RWPE2 (cell line): Measurements from ENCODE around the gene GGTLC1.

Experiments used
- ATAC-seq: fragments of 200-7000 bp; cut with Tn5 transposase; 3 replicates; pipeline ENCODE4 v1.9.1; 2021; ENCODE audit warnings: low read depth
- DNase-seq: peaks from one replicate; pipeline ENCODE4 v3.0.0-alpha.2; 2020; ENCODE audit warnings: low spot score
- H3K27ac ChIP-seq: fragments of 450-650 bp; 2 replicates; pipeline ENCODE4 v1.5.1; 2017; ENCODE audit warnings: mild to moderate bottlenecking; ENCODE audit not compliant: poor library complexity, severe bottlenecking
- H3K27me3 ChIP-seq: fragments of 250-450 bp; sonication (Bioruptor Pico); 2 replicates; pipeline ENCODE4 v1.5.1; 2021; ENCODE audit warnings: mild to moderate bottlenecking, moderate library complexity; ENCODE audit not compliant: insufficient read depth, poor library complexity, severe bottlenecking
- H3K36me3 ChIP-seq: fragments of 250-450 bp; sonication (Bioruptor Pico); 2 replicates; pipeline ENCODE4 v1.5.1; 2020; ENCODE audit warnings: low read depth, mild to moderate bottlenecking, moderate library complexity
- H3K4me1 ChIP-seq: fragments of 250-450 bp; sonication (Bioruptor Pico); 2 replicates; pipeline ENCODE4 v1.5.1; 2021; ENCODE audit warnings: mild to moderate bottlenecking, moderate library complexity; ENCODE audit not compliant: insufficient read depth, poor library complexity, severe bottlenecking
- H3K4me3 ChIP-seq: fragments of 250-450 bp; sonication (Bioruptor Pico); 2 replicates; pipeline ENCODE4 v1.5.1; 2021; ENCODE audit warnings: mild to moderate bottlenecking, moderate library complexity; ENCODE audit not compliant: severe bottlenecking
- H3K9me3 ChIP-seq: fragments of 250-450 bp; sonication (Bioruptor Pico); 2 replicates; pipeline ENCODE4 v1.5.1; 2021; ENCODE audit warnings: mild to moderate bottlenecking, moderate library complexity; ENCODE audit not compliant: severe bottlenecking
- CTCF ChIP-seq: fragments of 450-650 bp; IDR thresholded peaks from one replicate; pipeline ENCODE4 v1.5.1; 2017; ENCODE audit warnings: mild to moderate bottlenecking, moderate library complexity; ENCODE audit not compliant: poor library complexity, severe bottlenecking

Gene GGTLC1

GRCh38 chr20:24004471-24004870 lies 15.9 kb upstream of the GGTLC1 start:
- Histone ChIP-seq H3K4me3 (no peak overlapping the region), H3K36me3 (no peaks in the 10 kb centered on the region), H3K27ac (no peak overlapping the region), H3K4me1 (no peaks in the 10 kb centered on the region), H3K27me3 (peaks cover 8% of the 10 kb centered on the region), H3K9me3 (no peaks in the 10 kb centered on the region)
- DNase-seq (no peak), ATAC-seq (no peak)
- no peak for TF ChIP-seq CTCF

- no peak overlapping the region for H3K4me3 ChIP-seq
- H3K27me3 ChIP-seq = peaks cover 8% of the 10 kb centered on the region
- H3K27ac ChIP-seq = no peak overlapping the region
- no peak for TF ChIP-seq CTCF
- ATAC-seq (no peak), DNase-seq (no peak)
- no peaks in the 10 kb centered on the region for H3K4me1 ChIP-seq
- no peaks in the 10 kb centered on the region for H3K36me3 ChIP-seq
- no peaks in the 10 kb centered on the region for H3K9me3 ChIP-seq
These were observed 14.3 kb upstream of the GGTLC1 start for GRCh38 chr20:24002896-24003295.

- no peak for TF ChIP-seq CTCF
- no peaks in the 10 kb centered on the region for H3K9me3 ChIP-seq
- DNase-seq = no peak
- H3K27ac ChIP-seq = no peak overlapping the region
- H3K36me3 ChIP-seq = no peaks in the 10 kb centered on the region
- no peak for ATAC-seq
- H3K27me3 ChIP-seq = peaks cover 8% of the 10 kb centered on the region
- H3K4me1 ChIP-seq = no peaks in the 10 kb centered on the region
- H3K4me3 ChIP-seq = no peak overlapping the region
These were observed 13.3 kb upstream of the GGTLC1 start for GRCh38 chr20:24001712-24002405.

GRCh38 chr20:23998844-23999243 lies 10.3 kb upstream of the GGTLC1 start:
- Histone ChIP-seq H3K27ac (no peak overlapping the region), H3K9me3 (no peaks in the 10 kb centered on the region), H3K4me3 (no peak overlapping the region), H3K36me3 (no peaks in the 10 kb centered on the region), H3K4me1 (no peaks in the 10 kb centered on the region), H3K27me3 (peaks cover 8% of the 10 kb centered on the region)
- DNase-seq (no peak), ATAC-seq (no peak)
- TF ChIP-seq CTCF = no peak

- H3K27me3 ChIP-seq = peaks cover 8% of the 10 kb centered on the region
- no peak overlapping the region for H3K27ac ChIP-seq
- TF ChIP-seq CTCF = no peak
- no peak for ATAC-seq
- H3K36me3 ChIP-seq = no peaks in the 10 kb centered on the region
- no peak for DNase-seq
- no peaks in the 10 kb centered on the region for H3K9me3 ChIP-seq
- no peak overlapping the region for H3K4me3 ChIP-seq
- H3K4me1 ChIP-seq = no peaks in the 10 kb centered on the region
These were observed 9.8 kb upstream of the GGTLC1 start for GRCh38 chr20:23998392-23998791.
